HPDE6-E6E7 (cell line): ENCODE results near the gene DLGAP4.
A peak's percentile ranks its signal among the peaks of the same experiment; 100 is the strongest.
"Not testable (repeated sequence)": the region's sequence is repeated elsewhere in the genome, so short reads cannot be mapped to it uniquely, and the experiment has no call there.

Source experiments
- DNase-seq: peaks from one replicate; pipeline ENCODE4 v3.0.0; 2011; ENCODE audit warnings: missing footprints; ENCODE audit errors: extremely low spot score

The DLGAP4 gene

GRCh38 chr20:36541227-36541767, 235.2 kb downstream of the DLGAP4 start, which contains the start of gene MYL9:
Gene MYL9 (plus strand): TSS chr20:36541519. CDS start chr20:36544885, 3,366 bp downstream.
- peak; percentile 72 for DNase-seq

DNA sequence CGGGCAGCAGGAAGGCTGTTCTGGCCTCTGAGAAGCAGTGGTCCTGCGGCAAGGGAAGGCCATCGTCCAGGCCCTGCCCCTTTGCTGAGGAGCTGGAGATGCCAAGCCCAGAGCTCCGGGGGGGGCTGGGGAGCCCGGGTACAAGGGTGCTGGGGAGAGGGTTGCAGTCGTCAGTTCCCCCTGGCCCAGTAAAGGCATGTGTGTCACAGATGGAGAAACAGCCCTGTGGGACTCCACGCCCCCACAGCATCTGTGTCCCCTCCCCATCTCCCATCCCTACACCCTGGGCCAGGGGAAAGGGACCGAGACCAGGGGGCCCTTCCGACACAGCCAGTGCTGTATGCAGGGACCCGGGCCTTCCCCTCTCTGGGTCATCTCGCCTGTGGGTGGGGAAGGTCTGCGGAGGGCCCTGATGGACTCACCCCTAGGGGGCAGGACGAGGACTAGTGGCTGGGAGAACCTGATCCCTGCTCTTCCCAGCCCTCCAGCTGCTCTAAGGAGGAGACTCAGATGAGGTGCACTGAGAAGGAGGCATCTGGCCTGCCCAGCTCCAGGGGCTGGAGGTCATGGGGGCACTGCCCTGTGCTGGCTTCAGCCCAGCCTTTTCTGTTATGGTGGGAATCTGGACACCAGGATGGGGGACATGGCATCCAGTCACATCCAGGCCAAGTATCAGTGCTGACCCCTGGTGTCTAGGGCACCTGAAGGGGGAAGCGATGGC, 235.8 kb downstream of the DLGAP4 start:
- DNase-seq = no peak

DNA sequence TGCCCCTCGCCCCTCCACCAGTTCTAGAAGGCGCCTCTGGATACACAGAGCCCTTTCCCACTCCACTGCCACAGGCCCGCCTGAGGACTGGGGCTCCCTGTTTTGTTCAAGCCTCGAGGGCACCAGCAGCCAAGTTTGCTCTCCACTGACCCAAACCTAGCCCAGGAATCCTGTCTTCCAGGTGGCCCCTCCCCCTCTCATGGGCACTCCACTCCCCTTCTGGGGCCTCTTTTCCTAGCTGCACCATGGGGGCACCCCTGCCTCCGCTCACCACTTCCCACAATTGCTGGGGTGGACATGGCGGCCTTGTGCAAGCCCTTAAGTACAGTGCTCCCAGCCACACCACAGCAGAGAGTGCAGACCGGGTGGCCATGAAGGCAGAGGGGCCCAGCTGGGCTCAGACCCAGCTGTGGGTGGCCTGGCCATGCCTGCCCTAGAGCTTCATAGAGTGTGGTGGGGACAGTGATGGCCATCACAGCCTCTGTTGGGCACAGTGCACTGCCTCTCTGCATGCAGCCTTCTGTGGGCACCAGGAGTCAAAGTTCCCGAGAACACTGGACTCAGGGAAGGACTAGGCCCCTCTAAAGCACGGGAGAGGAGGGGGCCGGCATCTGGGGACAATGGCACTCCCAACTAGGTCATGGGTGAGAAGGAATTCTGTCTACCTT, 236.5 kb downstream of the DLGAP4 start:
- no peak for DNase-seq

GRCh38 chr20:36543184-36544133, 237.3 kb downstream of the DLGAP4 start:
- no peak for DNase-seq

GRCh38 chr20:36544134-36545018, 238.2 kb downstream of the DLGAP4 start:
- no peak for DNase-seq

GRCh38 chr20:36546111-36546736, 240.1 kb downstream of the DLGAP4 start:
- no peak for DNase-seq

GRCh38 chr20:36547186-36548005, 241.3 kb downstream of the DLGAP4 start:
- DNase-seq = no peak

DNA sequence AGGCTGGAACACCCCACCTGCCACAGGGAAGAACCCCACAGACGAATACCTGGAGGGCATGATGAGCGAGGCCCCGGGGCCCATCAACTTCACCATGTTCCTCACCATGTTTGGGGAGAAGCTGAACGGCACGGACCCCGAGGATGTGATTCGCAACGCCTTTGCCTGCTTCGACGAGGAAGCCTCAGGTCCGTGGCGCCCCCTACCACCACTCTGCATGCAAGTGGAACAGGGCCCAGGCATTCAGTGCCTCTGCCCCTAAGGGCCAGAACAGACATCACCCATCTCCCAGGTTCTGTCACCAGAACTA, 241.8 kb downstream of the DLGAP4 start:
- no peak for DNase-seq

GRCh38 chr20:36548704-36549627, 242.8 kb downstream of the DLGAP4 start:
- DNase-seq = no peak

DNA sequence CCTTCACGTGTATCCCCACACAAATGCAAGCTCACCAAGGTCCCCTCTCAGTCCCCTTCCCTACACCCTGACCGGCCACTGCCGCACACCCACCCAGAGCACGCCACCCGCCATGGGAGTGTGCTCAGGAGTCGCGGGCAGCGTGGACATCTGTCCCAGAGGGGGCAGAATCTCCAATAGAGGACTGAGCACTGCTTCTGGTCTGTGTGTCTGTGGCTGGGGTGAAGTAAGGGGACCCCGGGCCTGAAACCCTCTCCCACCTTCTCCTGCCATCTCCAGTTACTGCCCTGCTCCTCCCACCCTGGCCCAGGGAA, 243.4 kb downstream of the DLGAP4 start:
- DNase-seq = no peak

DNA sequence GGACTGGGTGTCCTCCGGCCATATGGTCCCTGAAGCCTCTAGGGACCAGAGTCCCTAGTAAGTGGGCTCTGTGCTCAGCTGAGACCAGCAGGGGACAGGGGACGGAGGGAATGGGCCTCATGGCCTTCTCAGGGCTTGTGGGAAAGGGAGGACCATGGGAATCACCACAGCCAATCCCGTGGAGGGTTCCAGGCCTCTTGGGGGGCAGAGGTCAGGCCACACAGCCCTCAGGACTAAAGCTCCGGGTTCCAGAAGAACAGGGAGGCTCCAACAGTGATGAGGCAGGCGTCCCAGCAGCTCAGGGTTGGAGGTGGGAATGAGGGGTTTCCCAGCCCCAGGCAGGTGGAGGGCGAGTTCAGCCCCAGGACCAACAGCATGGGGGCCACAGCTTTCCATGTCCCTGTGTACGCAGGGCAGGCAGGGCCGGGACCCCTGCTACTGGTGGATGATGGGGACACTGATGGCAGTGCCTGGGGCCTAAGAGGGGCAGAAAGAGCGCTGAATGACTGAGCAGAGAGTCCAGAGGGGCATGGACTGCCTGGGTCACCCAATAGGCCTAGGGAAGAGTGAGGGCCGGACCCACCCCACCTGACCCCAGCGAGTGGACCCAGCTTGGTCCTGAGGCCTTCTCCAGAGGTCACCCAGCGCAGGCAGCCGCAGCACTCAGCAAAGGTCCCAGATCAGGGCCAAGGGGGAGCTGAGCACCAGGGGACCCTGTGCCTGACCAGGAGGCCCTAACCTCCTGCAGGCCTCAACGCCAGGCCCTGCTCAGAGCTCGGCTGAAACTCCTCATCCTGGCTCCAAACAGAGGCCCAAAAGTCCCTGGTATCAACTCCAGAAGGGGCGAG, 244.0 kb downstream of the DLGAP4 start:
- DNase-seq = no peak

DNA sequence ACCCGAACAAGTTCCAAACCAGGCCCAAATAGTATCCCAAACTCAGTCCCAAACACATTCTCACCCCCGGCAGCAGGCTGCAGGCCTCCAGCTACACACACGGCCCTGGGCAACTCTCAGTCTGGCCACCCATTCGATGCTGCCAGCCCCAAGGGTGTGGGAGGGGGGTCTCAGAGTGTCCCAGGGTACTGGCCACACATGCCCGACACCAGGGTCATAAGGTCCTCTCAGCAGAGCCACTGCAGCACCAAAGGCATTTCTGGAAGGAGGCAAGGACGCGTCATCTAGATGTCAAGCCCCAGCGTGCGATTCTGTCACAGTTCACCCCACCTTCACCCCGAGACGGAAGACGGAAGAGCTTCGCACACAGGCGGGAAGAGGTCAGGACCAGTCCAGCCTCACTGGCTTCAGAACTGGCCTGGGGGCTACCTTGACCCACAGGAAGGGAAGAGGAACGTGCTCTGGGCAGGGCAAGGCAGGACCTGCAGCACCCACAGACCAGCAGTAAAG, 244.7 kb downstream of the DLGAP4 start:
- peak; percentile 86 for DNase-seq

- no peak for DNase-seq
Measured at GRCh38 chr20:36555248-36555647, 249.1 kb downstream of the DLGAP4 start.

GRCh38 chr20:36562724-36563123, 256.6 kb downstream of the DLGAP4 start:
- no peak for DNase-seq

DNA sequence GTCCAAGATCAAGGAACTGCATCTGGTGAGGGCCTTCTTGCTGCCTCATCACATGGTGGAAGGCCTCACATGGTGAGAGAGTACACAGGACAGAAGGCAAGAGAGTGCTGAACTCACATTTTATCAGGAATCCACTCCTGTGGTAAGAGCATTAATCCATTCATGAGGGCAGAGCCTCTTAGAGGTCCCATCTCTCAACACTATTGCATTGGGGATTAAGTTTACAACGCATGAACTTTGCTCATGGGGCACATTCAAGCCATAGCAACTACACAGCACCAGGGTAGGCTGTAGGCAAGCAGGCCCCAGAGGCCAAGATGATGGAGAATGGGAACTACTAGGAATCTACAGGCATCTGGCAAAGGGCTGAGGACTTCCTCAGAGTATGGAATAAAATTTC, 257.2 kb downstream of the DLGAP4 start:
- no peak for DNase-seq

DNA sequence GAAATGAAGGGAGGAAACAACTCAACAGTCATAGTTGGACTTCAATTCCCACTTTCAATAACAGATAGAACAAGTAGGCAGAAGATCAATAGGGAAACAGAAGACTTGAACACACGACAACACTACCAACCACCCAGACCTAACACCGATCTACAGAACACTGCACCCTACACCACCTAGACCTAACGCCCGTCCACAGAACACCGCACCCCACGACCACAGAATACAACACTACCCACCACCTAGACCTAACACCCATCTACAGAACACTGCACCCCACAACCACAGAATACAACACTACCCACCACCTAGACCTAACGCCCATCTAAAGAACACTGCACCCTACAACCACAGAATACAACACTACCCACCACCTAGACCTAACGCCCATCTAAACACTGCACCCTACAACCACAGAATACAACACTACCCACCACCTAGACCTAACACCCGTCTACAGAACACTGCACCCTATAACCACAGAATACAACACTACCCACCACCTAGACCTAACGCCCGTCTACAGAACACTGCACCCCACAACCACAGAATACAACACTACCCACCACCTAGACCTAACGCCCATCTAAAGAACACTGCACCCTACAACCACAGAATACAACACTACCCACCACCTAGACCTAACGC, 258.1 kb downstream of the DLGAP4 start:
- not testable (repeated sequence) for DNase-seq

GRCh38 chr20:36564726-36565121, 258.6 kb downstream of the DLGAP4 start:
- DNase-seq = not testable (repeated sequence)
